ENCODE results near the gene PLCE1. TPM values are rescaled to one million over a fixed set of nuclear protein-coding genes. Genes with fewer than 3 reads are reported as not detected.

PLCE1 gene
- total and polyA plus RNA-seq, 10 of the 15 experiments (the other 5 are each of a cell fraction or from before 2014, with no cell fraction given): under 0.01 to 1.2 (median 0.03) TPM

DNA sequence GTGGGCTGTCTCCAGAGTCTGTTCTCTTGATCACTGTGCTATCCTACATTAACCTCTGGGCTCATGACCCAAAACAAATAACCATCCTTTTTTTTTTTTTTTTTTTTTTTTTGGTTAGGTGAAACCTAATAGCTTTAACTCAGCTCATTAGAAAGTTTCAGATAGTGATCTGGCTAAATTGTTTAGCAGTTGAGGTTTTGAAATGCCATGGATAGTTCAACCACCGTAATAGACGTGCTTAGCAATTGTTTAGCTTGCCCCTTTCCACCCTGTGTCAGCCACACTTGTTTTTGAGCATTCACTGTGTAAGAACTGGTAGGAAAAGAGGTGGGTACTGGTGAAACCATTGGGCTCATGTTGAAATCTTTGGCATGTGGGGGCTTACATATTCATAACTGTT is 3.8 kb downstream of the PLCE1 start (continued):
- TF ChIP-seq, protein P1, sequence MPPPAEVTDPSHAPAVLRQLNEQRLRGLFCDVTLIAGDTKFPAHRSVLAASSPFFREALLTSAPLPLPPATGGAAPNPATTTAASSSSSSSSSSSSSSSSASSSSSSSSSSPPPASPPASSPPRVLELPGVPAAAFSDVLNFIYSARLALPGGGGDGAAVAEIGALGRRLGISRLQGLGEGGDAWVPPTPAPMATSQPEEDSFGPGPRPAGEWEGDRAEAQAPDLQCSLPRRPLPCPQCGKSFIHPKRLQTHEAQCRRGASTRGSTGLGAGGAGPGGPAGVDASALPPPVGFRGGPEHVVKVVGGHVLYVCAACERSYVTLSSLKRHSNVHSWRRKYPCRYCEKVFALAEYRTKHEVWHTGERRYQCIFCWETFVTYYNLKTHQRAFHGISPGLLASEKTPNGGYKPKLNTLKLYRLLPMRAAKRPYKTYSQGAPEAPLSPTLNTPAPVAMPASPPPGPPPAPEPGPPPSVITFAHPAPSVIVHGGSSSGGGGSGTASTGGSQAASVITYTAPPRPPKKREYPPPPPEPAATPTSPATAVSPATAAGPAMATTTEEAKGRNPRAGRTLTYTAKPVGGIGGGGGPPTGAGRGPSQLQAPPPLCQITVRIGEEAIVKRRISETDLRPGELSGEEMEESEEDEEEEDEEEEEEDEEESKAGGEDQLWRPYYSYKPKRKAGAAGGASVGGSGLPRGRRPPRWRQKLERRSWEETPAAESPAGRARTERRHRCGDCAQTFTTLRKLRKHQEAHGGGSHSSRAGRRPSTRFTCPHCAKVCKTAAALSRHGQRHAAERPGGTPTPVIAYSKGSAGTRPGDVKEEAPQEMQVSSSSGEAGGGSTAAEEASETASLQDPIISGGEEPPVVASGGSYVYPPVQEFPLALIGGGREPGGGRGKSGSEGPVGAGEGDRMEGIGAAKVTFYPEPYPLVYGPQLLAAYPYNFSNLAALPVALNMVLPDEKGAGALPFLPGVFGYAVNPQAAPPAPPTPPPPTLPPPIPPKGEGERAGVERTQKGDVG (CRISPR knock-in tag; IDR thresholded peaks at IDR 0.05): no peak

DNA sequence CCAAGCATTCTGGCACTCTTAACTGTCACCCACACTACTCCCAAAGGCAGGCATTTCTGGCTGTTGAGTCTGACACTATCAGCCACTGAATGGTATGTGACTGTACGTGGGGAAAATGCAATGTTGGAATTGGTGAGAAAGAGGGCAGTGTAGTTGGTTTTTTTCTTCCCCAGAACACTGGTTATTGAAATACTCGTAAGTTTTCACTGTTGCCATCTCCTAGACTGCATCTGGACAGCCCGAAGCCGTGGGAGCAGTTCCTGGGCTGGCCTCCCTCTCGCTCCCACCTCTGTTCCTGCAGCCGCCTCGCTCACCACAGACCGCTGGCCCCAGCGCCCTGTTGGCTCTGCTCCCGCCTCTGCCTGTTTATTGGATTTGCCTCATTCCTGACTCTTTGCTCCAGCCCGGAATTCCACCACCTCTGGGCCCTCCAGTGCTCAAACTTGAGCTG is 5.7 kb downstream of the PLCE1 start:
- Histone ChIP-seq H3K4me3 (no peak overlapping the region), H4K20me1 (ENCODE audit: control insufficient read depth, insufficient read depth) (no peaks in the 10 kb centered on the region), H3K4me2 (ENCODE audit: control insufficient read depth, insufficient read depth) (no peak overlapping the region), H2AFZ (ENCODE audit: control insufficient read depth, low read depth, low read length) (no peak overlapping the region), H3K9me3 (replicated peaks; ENCODE audit: control insufficient read depth, insufficient read depth, low read length) (no peaks in the 10 kb centered on the region), H3K4me1 (ENCODE audit: control insufficient read depth, insufficient read depth, low read length) (no peaks in the 10 kb centered on the region), H3K36me3 (ENCODE audit: control insufficient read depth in 2 of 2, insufficient read depth in 2 of 2, low read length in 1 of 2) (no peaks in the 10 kb centered on the region), H3K27ac (ENCODE audit: control insufficient read depth, insufficient read depth) (no peak overlapping the region), H3K27me3 (replicated peaks in 1 of 2; ENCODE audit: control insufficient read depth in 2 of 2, insufficient read depth in 2 of 2, low read length in 1 of 2) (peaks cover 1 to 3% of the 10 kb centered on the region in 2 experiments; a peak in 3 of 4 replicates), H3K79me2 (ENCODE audit: control insufficient read depth, insufficient read depth, low read length) (no peaks in the 10 kb centered on the region), H3K9ac (ENCODE audit: control insufficient read depth, insufficient read depth, low read length) (no peak overlapping the region)
- no TSS peak for BruUV-seq (replicated peaks)
- POLR2A ChIA-PET: no interaction called here
- intact Hi-C loops (cut with micrococcal nuclease; ENCODE audit: unreplicated experiment) (no loop called here), in situ Hi-C loops (cut with MboI) (no loop called here)
- WGBS (ENCODE audit: insufficient coverage, insufficient replicate concordance, low lambda C conversion rate, missing lambda C conversion rate): 39% methylated on average over 11 of the region's 11 CpGs
- SMC1A ChIA-PET (ENCODE audit: uncharacterized antibody, unreplicated experiment): no interaction called here
- RAD21 ChIA-PET (ENCODE audit: unreplicated experiment): no interaction called here
- CTCF ChIA-PET: no interaction called here
- TF ChIP-seq POU2F2 (IDR thresholded peaks at IDR 0.05; ENCODE audit: borderline replicate concordance, low read depth, low read length): no peak
- no peak for TF ChIP-seq TCF12 (IDR thresholded peaks at IDR 0.05; ENCODE audit: low read depth, low read length)
- TF ChIP-seq PAX8 (IDR thresholded peaks at IDR 0.05): no peak
- no peak for TF ChIP-seq NFYB (IDR thresholded peaks at IDR 0.05; ENCODE audit: insufficient read depth, low read depth, low read length)
- TF ChIP-seq YY1 (IDR thresholded peaks at IDR 0.05; ENCODE audit: low read depth, low read length): no peak
- TF ChIP-seq ZNF384 (IDR thresholded peaks at IDR 0.05; ENCODE audit: borderline replicate concordance, low read depth, low read length): no peak
- ATAC-seq (no peak), FAIRE-seq (no peak), DNase-seq (ENCODE audit: low read depth, low spot score) (no peak)

Measured in GM12878 (cell line).